Measurements from ENCODE around the gene MAFB. TPM values are rescaled to one million over a fixed set of nuclear protein-coding genes. Genes with fewer than 3 reads are reported as not detected.

The MAFB gene
- total RNA-seq, 2 experiments from 2014 or later = not detected

- Histone ChIP-seq H4K20me1 (ENCODE audit: insufficient read depth, low read length) (no peaks in the 10 kb centered on the region), H3K4me3 (ENCODE audit: low read depth, low read length, poor library complexity, severe bottlenecking) (no peak overlapping the region), H3K4me1 (ENCODE audit: insufficient read depth, low read length, poor library complexity, severe bottlenecking) (no peaks in the 10 kb centered on the region), H3K27ac (ENCODE audit: low read depth, low read length, poor library complexity, severe bottlenecking) (no peak overlapping the region), H3K9me3 (ENCODE audit: low read length) (no peaks in the 10 kb centered on the region), H3K9me2 (ENCODE audit: insufficient read depth, low read length) (no peaks in the 10 kb centered on the region), H3K79me2 (ENCODE audit: insufficient read depth, low read depth, low read length) (no peaks in the 10 kb centered on the region), H3K4me2 (ENCODE audit: low read length) (no peak overlapping the region), H3K36me3 (ENCODE audit: insufficient read depth, low read length) (no peaks in the 10 kb centered on the region), H2AFZ (ENCODE audit: low read length) (no peak overlapping the region)
- no peak for DNase-seq (ENCODE audit: low spot score)
- CTCF ChIA-PET (ENCODE audit: unreplicated experiment) = no interaction called here
- no peak for TF ChIP-seq CTCF (conservative IDR thresholded peaks at IDR 0.05; ENCODE audit: low read length)
- no peak for TF ChIP-seq EZH2phosphoT487 (IDR thresholded peaks at IDR 0.05; ENCODE audit: borderline replicate concordance, low read depth, low read length)
- intact Hi-C loops (cut with micrococcal nuclease; ENCODE audit: unreplicated experiment) = no loop called here
- POLR2A ChIA-PET = interaction anchor here (0.6 kb wide), 1 partner anchor 1701 kb away, joined by 4 read pairs; no protein-coding TSS in a partner anchor
- no TSS peak for BruUV-seq (replicated peaks)
Observed at GRCh38 chr20:40695214-40695613, 6.2 kb upstream of the MAFB start.

DNA sequence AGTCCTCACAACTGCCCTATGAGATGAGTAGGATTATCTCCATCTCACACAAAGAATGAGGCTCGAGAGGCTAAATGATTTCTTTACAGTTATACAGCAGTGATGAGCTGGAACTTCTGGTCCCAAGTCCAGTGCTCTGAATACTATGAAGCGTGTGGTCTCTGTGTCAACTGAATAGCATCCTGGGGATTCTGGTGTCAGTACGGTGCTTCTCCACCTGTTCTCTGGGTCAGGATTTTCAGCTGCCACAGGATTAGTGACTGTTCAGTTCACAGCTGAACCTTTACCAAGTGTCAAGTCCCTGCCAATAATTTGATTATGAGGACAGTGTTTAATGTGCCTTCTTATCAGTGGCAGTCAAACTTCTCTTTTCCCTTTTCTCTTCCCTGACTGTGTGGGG is 5.2 kb upstream of the MAFB start:
- BruUV-seq (replicated peaks) = no TSS peak
- DNase-seq (ENCODE audit: low spot score) = no peak
- intact Hi-C loops (cut with micrococcal nuclease; ENCODE audit: unreplicated experiment) = no loop called here

More for the DNA sequence above, 5.2 kb upstream of the MAFB start:
- H3K79me2 ChIP-seq (ENCODE audit: insufficient read depth, low read depth, low read length) = no peaks in the 10 kb centered on the region
- no peak overlapping the region for H2AFZ ChIP-seq (ENCODE audit: low read length)
- no peak overlapping the region for H3K4me2 ChIP-seq (ENCODE audit: low read length)
- TF ChIP-seq EZH2phosphoT487 (IDR thresholded peaks at IDR 0.05; ENCODE audit: borderline replicate concordance, low read depth, low read length) (no peak), CTCF (conservative IDR thresholded peaks at IDR 0.05; ENCODE audit: low read length) (no peak)
- H3K4me1 ChIP-seq (ENCODE audit: insufficient read depth, low read length, poor library complexity, severe bottlenecking) = peaks cover 7% of the 10 kb centered on the region
- CTCF ChIA-PET (ENCODE audit: unreplicated experiment) = no interaction called here
- POLR2A ChIA-PET = no interaction called here
- no peak overlapping the region for H3K4me3 ChIP-seq (ENCODE audit: low read depth, low read length, poor library complexity, severe bottlenecking)
- H4K20me1 ChIP-seq (ENCODE audit: insufficient read depth, low read length) = no peaks in the 10 kb centered on the region
- no peak overlapping the region for H3K27ac ChIP-seq (ENCODE audit: low read depth, low read length, poor library complexity, severe bottlenecking)
- H3K9me2 ChIP-seq (ENCODE audit: insufficient read depth, low read length) = no peaks in the 10 kb centered on the region
- H3K9me3 ChIP-seq (ENCODE audit: low read length) = no peaks in the 10 kb centered on the region
- no peaks in the 10 kb centered on the region for H3K36me3 ChIP-seq (ENCODE audit: insufficient read depth, low read length)
